NCI-H2227 (cell line): Measurements from ENCODE around the gene EXOC4.
"Not testable (repeated sequence)": the region's sequence is repeated elsewhere in the genome, so short reads cannot be mapped to it uniquely, and the experiment has no call there.

Experiments
- DNase-seq: peaks from one replicate; lab custom pipeline; 2025; ENCODE audit not compliant: unreplicated experiment; lab: John Stamatoyannopoulos, UW

Gene EXOC4

DNA sequence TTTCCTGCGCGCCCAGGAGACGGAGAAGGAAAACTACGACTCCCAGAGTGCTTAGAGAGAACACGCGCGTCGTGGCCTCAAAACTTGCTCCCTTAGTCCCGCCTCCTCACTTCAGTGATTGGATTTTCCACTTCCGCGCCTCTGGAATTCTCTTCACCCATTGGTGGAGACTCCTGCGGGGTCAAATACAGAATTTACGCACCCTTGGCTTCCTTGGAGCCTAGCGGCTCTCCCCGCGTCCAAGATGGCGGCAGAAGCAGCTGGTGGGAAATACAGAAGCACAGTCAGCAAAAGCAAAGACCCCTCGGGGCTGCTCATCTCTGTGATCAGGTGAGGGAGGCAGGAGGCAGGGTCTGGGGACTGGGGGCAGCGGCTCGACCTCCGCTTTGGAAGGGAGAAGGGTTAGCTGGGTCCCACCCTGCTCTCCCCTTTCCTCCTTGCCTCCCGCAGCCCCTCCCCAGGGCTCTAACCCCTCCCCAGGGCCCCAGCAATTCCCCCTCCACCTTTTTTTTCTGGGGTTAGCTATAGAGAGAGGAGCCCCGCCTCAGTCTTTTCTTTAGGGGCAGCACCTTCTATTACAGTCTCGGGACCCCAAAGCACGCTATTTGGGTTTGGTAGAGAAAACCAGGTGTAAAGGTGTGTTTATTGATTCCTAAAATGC is at the start of gene EXOC4:
TSS of gene EXOC4 (plus strand) at position 221 of the 661 bp plus-strand sequence.
- peak; percentile 99 for DNase-seq

DNA sequence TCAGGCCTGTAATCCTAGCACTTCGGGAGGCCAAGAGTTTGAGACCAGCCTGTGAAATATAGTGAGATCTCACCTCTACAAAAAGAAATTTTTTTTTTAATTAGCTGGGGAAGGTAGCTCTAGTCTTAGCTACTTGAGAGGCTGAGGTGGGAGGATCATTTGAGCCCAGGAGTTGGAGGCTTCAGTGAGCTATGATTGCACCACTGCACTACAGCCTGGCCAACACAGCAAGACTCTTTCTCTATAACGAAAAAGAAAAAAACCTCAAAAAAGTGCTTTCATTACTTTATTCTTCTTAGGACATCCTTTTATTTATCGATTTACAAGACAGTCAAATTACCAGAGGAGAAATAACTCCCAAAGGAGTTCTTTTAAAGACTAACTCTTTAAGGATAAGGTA is 49.4 kb upstream of the EXOC4 start:
- DNase-seq, result no peak

DNA sequence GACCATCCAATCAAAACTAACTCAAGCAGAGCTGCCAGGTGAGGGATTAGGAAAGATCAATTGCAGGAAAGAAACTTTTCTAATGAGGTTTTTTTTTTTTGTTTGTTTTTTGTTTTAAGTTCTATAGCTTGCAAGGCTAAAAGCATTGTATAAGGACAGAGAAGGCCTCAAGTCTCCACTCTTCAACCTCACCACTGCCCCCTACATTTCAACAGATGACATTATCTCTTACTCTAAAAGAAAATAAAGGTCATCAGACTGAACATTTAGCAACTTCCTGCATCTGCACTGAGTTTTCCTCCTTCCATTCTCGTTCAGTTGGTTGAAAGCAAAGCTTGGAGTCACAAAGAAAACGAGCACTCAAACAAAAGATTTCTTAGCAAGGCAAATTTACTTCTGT is 45.2 kb upstream of the EXOC4 start:
- no peak for DNase-seq

DNA sequence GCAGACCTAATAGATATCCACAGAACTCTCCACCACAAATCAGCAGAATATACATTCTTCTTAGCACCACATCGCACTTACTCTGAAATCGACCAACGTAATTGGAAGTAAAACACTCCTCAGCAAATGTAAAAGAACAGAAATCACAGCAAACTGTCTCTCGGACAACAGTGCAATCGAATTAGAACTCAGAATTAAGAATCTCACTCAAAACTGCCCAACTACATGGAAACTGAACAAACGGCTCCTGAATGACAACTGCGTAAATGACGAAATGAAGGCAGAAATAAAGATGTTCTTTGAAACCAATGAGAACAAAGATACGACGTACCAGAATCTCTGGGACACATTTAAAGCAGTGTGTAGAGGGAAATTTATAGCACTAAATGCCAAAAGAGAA is 42.1 kb upstream of the EXOC4 start:
- DNase-seq, result not testable (repeated sequence)

DNA sequence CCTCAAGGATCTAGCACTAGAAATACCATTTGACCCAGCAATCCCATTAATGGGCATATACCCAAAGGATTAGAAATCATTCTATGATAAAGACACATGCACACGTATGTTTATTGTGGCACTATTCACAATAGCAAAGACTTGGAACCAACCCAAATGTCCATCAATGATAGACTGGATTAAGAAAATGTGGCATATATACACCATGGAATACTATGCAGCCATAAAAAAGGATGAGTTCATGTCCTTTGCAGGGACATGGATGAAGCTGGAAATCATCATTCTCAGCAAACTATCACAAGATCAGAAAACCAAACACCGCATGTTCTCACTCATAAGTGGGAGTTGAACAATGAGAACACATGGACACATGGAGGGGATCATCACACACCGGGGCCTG is 39.1 kb upstream of the EXOC4 start:
- not testable (repeated sequence) for DNase-seq

DNA sequence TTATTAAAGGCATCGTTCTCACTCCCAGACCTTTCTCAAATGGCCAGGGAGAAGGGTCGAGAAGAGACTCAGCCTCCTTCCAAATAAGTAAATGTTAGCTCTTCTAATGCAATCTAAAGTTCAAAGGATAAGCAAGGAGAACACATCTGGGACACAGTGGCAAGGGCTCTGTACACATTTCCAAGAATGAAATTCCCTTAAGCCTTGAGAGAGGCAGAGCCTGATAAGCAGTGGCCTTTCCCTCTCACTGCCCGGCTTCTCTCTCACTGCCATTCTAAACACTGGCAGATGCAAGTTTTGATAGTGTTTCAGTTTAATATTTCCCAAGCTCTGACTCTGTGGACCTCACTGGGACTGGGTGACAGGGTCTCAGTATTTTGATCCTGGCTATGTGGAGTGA is 35.1 kb upstream of the EXOC4 start:
- DNase-seq, result no peak

DNA sequence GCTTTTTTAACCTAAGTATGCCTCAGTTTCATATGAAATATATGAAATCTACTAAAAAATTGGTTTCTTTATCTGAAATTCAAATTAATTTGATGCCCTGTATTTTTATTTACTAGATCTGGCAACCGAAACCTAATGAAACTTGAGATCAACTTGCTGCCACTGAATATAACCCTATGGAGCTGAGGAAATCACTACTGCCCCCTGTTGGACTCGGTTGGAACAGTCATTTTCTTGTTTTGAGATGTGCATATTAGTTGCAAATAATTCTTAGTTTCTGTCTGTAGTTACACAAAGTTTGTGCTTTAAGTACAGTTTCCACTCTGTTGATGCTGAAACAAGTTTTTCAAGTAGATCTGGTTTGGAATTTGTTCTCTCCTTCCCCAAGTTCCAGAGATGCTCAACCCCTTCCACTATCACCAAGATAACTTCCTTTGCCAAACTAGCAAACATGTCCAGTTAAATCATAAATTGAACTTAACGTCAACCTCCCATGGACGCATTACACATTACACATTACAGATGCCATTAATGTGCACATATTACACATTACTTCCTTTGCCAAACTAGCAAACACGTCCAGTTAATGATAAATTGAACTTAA is 22.2 kb upstream of the EXOC4 start:
- peak; percentile 43 for DNase-seq

DNA sequence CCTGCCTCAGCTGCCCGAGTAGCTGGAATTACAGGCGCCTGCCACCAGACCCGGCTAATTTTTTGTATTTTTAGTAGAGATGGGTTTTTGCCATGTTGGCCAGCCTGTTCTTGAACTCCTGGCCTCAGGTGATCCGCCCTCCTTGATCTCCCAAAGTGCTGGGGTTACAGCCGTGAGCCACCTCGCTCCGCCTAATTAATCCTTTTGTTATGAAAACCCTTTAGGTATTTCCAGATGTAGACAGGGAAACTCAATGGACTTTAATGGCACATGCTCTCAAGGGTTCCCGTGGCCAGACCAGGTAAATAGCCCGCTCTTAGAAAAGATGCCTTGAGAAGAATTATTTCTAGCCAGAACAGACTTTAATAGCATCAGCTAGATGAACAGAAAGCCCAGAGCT is 19.7 kb upstream of the EXOC4 start:
- no peak for DNase-seq

DNA sequence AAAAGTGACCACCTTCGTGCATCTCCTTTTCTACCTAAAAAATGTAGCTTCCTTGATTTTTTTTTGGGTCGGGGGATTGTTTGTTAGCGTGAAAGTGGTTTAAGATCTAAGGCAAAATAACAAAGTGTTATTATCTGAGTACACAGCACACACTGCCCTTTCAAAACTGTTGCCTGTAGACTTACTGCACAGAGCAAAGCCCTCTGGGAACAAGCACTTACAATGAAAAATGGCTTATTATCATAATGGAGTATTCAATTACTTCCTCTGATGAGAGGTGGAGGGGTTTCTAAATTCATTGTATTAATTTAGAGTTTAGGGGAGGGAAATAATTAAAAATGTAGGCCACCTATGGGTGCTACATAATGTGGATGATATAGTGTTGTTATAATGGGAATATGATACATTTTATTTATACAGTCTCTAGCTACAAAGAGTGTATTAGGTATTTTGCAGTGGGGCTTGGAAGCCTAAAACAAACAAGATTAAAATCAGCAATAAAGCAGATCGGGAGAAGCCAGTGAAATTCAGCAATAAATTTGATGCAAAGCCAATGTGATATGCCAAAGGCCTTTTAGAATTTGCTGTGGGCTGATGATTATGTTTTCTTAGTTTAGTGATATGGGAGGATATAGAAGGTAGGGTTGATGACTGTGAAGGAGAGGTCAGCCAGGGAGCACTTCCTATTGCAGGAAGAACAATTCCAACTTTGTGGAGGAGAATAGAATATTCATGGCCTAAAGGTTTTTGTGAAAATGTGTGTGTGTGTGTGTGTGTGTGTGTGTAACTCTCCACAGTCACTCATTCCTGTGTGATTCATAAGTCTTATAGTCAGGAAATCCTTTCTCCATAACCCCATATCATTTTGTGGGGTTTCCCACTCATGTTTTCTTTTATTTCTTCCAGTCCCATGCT is 17.7 kb upstream of the EXOC4 start:
- DNase-seq, result no peak

DNA sequence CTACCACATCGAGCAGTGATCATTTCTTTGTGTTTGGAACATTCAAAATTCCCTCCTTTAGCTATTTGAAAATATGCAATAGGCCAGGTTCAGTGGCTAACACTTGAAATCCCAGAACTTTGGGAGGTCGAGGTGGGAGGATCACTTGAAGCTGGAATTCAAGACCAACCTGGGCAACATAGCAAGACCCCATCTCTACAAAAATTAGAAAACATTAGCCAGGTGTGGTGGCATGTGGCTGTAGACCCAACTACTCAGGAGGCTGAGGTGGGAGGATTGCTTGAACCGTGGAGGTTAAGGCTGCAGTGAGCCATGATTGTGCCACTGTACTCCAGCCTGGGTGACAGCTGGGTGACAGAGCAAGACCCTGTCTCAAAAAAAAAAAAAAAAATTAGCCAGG is 15.3 kb upstream of the EXOC4 start:
- no peak for DNase-seq

DNA sequence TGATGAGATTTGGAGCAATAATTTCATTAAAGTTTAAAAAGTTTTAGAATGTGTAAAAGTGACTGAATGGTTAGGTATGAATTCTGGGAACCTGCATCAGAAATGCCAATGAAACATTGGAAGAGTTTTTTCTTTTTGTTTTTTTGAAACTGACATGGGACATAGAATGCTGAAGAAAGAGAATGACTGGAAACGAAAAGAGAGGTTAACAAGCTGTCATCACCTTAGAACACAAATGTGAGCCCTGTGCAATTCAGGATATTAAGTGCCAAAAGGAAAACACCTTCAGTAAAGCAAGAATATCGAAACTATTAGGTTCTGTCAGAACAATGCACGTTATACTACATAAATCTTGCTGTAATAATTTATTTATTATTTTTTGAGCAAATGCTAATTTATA is 12.6 kb upstream of the EXOC4 start:
- DNase-seq, result no peak

DNA sequence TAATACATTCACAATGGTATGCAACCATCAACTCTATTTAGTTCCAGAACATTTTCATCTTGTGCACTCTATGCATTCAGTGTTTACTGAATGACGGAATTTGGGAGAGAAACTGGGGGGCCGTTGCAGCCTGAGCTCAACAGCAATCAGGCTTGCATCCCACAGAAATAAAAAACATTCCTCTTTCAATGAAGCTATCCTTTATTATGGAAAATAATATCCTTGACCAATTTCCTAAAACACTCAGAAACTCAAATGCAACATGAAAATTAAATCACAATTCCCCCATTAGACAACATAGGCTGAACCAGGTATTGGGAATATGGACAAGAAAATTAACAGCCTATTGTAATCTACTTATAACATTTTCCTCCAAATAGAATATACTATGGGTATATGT is 6.3 kb upstream of the EXOC4 start:
- no peak for DNase-seq

DNA sequence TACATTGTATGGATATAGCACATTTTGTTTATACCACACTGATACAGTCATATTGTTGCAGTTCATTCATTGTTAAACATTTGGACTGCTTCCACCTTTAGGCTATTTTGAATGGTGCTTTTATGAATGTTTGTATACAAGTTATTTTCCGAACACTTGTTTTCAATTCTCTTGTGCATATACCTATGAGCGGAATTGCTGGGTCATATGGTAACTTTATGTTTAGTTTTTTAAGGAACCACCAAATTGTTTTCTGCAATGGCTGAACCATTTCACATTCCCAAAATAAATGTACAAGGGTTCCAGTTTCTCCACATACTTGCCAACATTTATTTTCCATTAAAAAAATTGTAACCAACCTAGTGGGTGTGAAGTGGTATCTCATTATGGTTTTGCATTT is 4.0 kb upstream of the EXOC4 start:
- no peak for DNase-seq

DNA sequence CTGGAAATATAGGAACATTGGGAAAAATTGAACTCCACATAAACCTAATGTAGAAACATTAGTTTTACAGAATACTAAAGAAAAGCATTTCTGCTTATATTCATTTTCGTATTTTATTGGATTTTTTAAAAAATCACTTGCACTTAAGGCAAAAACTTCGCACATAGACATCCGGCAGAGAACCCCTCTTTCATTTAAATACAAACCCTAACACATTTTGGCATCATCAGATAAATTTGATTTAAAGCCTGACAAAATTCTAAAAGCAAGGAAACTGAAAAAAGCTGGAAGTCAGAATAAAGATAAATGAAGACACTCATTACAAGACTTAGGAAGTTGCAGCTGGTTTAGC is 396 bp upstream of the EXOC4 start:
- DNase-seq, result no peak

DNA sequence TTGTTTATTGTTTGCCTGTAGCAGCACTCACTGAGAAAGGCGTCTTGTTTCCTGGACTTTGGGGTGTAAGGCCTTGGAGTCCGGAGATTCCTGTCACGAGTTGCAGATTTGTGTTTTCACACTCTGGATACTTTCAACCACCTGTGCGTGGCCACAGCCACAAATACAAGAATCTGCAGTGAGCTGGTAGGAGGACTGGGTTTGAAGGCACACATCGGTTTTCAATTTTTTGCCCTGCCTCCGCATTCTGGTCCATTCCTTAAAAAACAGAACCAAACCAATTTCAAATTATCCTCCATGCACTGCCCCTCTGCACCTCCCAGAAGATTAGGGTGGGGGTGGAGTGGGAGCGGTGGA is 619 bp downstream of the EXOC4 start:
- peak; percentile 50 for DNase-seq

DNA sequence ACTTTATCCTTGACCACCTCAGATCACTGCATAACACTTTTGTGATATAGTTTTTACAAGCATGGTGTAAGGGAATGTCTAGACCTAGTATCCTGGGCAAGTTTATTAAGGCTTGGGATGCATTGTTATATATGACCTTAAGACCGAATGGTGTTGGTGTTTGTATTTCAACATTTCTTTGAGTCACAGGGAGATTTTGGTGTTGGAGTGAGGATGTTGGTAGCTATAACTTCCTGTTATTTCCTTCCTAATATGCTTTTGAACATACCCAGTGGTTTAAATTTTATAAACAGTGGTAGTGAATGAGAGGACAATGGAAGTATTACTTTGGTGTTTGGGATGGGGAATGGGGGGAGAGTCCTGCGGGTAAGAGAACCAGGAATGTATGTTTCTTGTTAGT is 2.6 kb downstream of the EXOC4 start:
- DNase-seq, result no peak

DNA sequence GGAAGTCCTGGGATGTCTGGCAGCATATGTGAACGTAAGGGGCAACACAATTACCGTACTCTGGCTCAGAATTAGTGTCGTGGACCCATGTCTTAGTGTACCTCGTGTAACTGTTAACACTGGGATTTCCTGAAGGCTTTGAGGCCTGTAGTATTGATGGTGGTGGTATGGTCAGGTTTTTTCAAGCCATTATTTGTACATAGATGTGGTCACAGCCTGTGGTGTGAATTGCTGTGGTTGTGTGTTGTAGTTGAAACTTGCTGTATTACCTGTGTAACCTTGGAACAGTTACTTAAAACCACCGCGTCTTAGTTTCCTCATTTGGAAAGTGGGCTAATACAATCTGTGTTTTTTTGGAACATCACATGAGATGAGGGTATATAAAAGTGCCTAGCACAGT is 5.3 kb downstream of the EXOC4 start:
- no peak for DNase-seq

DNA sequence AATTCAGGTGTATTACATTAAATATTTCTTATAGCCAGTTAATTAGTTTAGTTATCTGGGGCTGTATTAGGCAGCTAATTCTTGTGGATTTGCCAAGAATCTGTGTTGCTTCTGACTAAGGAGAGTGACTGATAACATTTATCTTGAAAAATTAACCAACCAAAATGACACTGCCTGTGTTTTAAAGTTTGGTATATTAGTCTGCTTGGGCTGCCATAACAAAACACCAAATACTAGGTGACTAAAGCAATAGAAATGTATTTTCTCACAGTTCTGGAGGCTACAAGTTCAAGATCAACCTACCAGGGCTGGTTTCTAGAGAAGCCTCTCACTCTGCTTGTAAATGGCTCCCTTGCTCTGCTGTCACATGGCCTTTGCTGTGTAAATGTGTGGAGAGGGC is 12.9 kb downstream of the EXOC4 start:
- DNase-seq, result no peak

DNA sequence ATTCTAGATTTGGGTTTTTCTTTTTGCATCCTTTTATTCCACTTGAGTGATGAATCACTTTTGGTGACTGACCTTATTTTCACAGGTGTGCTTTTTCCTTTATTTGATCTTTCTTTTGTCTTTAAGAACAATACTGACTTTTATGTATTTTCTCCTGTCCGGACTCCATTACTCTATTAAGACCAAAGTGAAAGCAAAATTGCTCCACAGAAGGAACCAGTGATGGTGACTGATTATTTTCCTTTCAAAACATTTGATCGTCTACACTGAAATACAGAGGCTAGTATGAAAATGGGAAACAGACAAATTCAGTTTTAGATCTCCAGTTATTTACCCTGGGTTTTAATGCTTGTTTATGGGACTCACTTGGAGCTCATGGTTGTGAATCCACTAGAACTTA is 15.5 kb downstream of the EXOC4 start:
- no peak for DNase-seq

DNA sequence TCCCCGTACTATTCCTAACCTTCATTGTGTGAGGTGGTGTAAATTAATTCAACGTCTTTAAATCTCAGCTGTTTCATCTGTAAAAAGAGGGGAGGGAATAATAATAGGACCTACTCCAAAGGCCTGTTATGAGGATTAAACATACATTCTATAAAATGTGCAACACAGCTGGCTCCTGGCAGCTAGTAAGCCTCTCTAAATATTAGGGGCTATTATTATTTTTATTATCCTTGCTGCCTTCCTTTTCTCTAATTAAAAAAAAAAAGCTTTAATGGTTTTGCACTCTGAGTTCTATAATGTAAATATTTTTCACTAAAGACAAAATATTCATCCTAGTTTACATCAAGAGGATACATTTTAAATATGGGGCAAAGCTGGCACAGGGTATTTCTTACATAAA is 19.5 kb downstream of the EXOC4 start:
- DNase-seq, result no peak

DNA sequence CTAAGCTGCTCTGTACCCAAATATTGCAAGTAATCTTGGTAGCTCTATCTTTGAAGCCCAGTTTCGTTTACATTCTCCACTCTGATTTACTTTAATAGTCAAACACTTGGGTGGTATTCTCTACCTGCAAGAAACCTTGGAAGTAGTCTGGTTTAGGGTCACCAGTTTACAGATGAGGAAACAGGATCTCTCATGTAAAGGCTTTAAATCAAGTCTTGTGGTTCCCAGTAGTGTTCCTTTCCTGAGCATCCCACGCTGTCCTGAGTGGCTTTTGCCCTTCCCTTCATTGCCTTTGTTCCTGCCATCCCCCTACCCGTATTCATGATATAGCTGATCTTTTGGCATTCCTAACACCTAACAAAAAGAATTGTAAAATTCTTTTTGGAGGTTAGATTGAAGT is 20.3 kb downstream of the EXOC4 start:
- no peak for DNase-seq

DNA sequence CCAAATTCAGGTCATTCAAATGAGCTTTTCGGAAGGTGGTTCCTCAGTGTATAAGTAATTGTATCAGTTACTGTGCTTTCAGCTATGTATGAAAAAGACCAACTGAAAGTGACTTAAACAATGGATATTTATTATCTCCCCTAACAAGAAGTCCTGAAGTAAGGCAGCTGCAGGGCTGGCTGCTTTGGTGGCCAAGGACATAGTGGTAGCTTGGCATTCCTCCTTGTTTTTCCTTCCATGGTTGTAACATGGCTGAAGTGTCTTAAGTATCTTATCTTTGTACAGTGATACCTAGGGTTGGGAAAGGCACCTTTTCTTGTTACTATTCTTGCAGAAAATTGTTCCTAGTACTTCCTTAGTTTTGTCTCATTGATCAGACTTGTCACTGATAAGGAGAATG is 21.4 kb downstream of the EXOC4 start:
- DNase-seq, result no peak
